MCF 10A (cell line): Measurements from ENCODE around the gene AGAP1. TPM values are rescaled to one million over a fixed set of nuclear protein-coding genes. Genes with fewer than 3 reads are reported as not detected.

ENCODE experiments used
- BruUV-seq: library from RNA; stranded (reverse); fragments of 400-500 nt; replicated peaks from 2 replicates; lab custom pipeline; 2021; lab: Mats Ljungman, UMichigan
- CTCF ChIA-PET: fragments of 300-600 bp; sonication (Branson Sonifier 250); formaldehyde crosslinking; extraction: SDS; loops from one replicate; lab custom pipeline; 2021; ENCODE audit warnings: antibody characterized with exemption, inconsistent platforms; lab: Yijun Ruan, JAX
- POLR2A ChIA-PET: fragments of 300-600, 350-650 bp; sonication (Branson Sonifier 250); formaldehyde crosslinking; extraction: SDS; loops from one replicate; lab custom pipeline; 2020; ENCODE audit warnings: antibody characterized with exemption, inconsistent platforms; lab: Yijun Ruan, JAX
- DNase-seq: peaks from one replicate; pipeline ENCODE4 v3.0.0-alpha.2; 2018; ENCODE audit not compliant: unreplicated experiment
- H3K27ac Mint-ChIP-seq: one replicate; pipeline ENCODE4 v1.8.0; 2022; ENCODE audit warnings: mild to moderate bottlenecking, low read depth, mixed read lengths; ENCODE audit not compliant: unreplicated experiment
- H3K27me3 Mint-ChIP-seq: one replicate; pipeline ENCODE4 v1.8.0; 2022; ENCODE audit warnings: mixed read lengths; ENCODE audit not compliant: insufficient read depth, unreplicated experiment
- H3K36me3 Mint-ChIP-seq: one replicate; pipeline ENCODE4 v1.8.0; 2022; ENCODE audit warnings: mild to moderate bottlenecking, moderate library complexity, mixed read lengths; ENCODE audit not compliant: insufficient read depth, unreplicated experiment
- H3K4me1 Mint-ChIP-seq: one replicate; pipeline ENCODE4 v1.8.0; 2022; ENCODE audit warnings: mixed read lengths; ENCODE audit not compliant: insufficient read depth, unreplicated experiment
- H3K4me3 Mint-ChIP-seq: one replicate; pipeline ENCODE4 v1.8.0; 2022; ENCODE audit warnings: mild to moderate bottlenecking, moderate library complexity, mixed read lengths; ENCODE audit not compliant: unreplicated experiment
- H3K9me3 Mint-ChIP-seq: one replicate; pipeline ENCODE4 v1.8.0; 2022; ENCODE audit warnings: mixed read lengths; ENCODE audit not compliant: unreplicated experiment
- intact Hi-C: fragments of 100-400 bp; cut with micrococcal nuclease; formaldehyde crosslinking; loops from 2 replicates; pipeline ENCODE4 v1.14.1; 2022
- total RNA-seq: library from RNA; stranded (reverse); gene quantifications from 2 replicates; pipeline ENCODE4 v1.2.3, GENCODE V29; 2022
- TF ChIP-seq, protein P1 (sequence below): fragments of 200-600 bp; IDR thresholded peaks from one replicate; pipeline ENCODE4 v1.8.0; 2022; ENCODE audit warnings: antibody characterized with exemption, mild to moderate bottlenecking; ENCODE audit not compliant: unreplicated experiment

AGAP1 gene
- total RNA-seq, 1 experiment from 2014 or later: 41.3 TPM

DNA sequence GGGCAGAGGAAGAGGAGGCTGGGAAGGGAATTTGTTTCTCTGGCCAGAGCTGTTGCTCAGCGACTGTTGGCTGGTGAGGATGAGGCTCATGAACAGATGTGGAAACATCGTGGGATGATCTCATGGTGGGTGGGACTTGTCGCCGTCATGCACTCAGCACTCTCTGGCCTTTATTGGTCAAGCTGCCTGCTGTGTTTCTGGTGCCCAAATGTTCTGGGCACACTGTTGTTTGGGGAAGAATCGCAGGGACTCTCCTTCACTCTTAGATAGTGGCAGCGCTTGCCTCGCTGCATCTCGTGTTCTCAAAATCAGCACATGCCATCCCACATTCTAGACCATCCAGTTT is 145.6 kb downstream of the AGAP1 start:
- no peaks in the 10 kb centered on the region for H3K9me3 Mint-ChIP-seq
- peaks cover 10% of the 10 kb centered on the region for H3K4me1 Mint-ChIP-seq
- no peaks in the 10 kb centered on the region for H3K27me3 Mint-ChIP-seq
- TF ChIP-seq, protein P1, sequence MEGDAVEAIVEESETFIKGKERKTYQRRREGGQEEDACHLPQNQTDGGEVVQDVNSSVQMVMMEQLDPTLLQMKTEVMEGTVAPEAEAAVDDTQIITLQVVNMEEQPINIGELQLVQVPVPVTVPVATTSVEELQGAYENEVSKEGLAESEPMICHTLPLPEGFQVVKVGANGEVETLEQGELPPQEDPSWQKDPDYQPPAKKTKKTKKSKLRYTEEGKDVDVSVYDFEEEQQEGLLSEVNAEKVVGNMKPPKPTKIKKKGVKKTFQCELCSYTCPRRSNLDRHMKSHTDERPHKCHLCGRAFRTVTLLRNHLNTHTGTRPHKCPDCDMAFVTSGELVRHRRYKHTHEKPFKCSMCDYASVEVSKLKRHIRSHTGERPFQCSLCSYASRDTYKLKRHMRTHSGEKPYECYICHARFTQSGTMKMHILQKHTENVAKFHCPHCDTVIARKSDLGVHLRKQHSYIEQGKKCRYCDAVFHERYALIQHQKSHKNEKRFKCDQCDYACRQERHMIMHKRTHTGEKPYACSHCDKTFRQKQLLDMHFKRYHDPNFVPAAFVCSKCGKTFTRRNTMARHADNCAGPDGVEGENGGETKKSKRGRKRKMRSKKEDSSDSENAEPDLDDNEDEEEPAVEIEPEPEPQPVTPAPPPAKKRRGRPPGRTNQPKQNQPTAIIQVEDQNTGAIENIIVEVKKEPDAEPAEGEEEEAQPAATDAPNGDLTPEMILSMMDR: no peak
- peaks cover 15% of the 10 kb centered on the region for H3K36me3 Mint-ChIP-seq
- no peak overlapping the region for H3K27ac Mint-ChIP-seq
- intact Hi-C loops: no loop called here
- ChIA-PET CTCF (interaction anchor here (0.5 to 2.2 kb wide), 5 partner anchors 14 to 1871 kb away, joined by 3 to 8 read pairs (median 5); no protein-coding TSS in a partner anchor), POLR2A (no interaction called here)
- BruUV-seq: no TSS peak
- DNase-seq: peak; percentile 47
- no peak overlapping the region for H3K4me3 Mint-ChIP-seq

DNA sequence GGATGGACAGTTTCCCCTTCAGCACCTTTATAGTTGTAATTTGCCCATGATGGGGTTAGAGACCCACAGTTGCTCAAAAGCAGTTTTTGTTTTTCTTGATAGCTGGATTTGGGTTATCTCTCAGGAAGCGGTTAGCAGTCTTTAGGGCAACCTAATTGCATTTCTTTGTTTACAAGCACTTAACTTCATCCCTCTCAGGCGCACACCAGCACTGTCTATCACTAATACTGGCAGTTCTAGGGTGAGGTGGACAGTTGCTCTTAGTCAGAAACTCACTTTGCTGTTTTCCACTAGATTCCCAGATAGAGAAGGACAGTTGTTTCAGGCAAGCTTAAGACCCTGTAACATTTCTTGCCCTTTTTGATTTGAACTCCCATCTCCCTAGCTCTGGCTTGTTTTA is 146.0 kb downstream of the AGAP1 start:
- H3K4me3 Mint-ChIP-seq: no peak overlapping the region
- DNase-seq: no peak
- CTCF ChIA-PET: interaction anchor here (1.0 to 1.4 kb wide), 2 partner anchors 22 to 106 kb away, joined by 3 to 7 read pairs; no protein-coding TSS in a partner anchor

DNA sequence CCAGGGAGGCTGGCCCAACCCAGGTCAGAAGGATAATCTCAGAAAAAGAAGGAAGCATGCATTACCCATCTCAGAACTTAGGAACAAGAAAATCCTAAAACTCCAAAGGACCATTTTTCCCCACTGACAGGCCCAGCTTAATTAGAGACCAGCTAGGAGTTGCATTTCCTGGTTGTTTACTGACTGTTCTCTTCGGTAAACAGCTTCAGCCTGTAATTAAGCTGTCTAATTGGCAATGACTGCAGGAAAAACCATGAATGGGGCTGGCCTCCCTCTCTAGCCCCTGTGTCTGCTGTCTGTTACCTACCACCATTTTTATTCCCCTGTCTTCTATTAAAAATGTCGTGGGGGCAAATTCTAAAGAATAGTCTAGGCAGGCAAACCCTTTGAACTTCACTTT is 146.5 kb downstream of the AGAP1 start:
- ChIA-PET POLR2A (no interaction called here), CTCF (interaction anchor here (1.0 to 1.4 kb wide), 2 partner anchors 23 to 106 kb away, joined by 3 to 7 read pairs; no protein-coding TSS in a partner anchor)
- TF ChIP-seq, protein P1: no peak
- no peak for DNase-seq
- no peaks in the 10 kb centered on the region for H3K27me3 Mint-ChIP-seq
- intact Hi-C loops: no loop called here
- BruUV-seq: no TSS peak
- H3K36me3 Mint-ChIP-seq: peaks cover 15% of the 10 kb centered on the region
- peak overlapping the region; percentile 11 for H3K27ac Mint-ChIP-seq
- peaks cover 10% of the 10 kb centered on the region for H3K4me1 Mint-ChIP-seq
- H3K9me3 Mint-ChIP-seq: no peaks in the 10 kb centered on the region
- no peak overlapping the region for H3K4me3 Mint-ChIP-seq

More for the DNA sequence above, 146.0 kb downstream of the AGAP1 start:
- Mint-ChIP-seq H3K9me3 (no peaks in the 10 kb centered on the region), H3K4me1 (peaks cover 10% of the 10 kb centered on the region), H3K27me3 (no peaks in the 10 kb centered on the region), H3K36me3 (peaks cover 15% of the 10 kb centered on the region), H3K27ac (no peak overlapping the region)
- intact Hi-C loops: no loop called here
- TF ChIP-seq, protein P1: no peak
- POLR2A ChIA-PET: no interaction called here
- no TSS peak for BruUV-seq

DNA sequence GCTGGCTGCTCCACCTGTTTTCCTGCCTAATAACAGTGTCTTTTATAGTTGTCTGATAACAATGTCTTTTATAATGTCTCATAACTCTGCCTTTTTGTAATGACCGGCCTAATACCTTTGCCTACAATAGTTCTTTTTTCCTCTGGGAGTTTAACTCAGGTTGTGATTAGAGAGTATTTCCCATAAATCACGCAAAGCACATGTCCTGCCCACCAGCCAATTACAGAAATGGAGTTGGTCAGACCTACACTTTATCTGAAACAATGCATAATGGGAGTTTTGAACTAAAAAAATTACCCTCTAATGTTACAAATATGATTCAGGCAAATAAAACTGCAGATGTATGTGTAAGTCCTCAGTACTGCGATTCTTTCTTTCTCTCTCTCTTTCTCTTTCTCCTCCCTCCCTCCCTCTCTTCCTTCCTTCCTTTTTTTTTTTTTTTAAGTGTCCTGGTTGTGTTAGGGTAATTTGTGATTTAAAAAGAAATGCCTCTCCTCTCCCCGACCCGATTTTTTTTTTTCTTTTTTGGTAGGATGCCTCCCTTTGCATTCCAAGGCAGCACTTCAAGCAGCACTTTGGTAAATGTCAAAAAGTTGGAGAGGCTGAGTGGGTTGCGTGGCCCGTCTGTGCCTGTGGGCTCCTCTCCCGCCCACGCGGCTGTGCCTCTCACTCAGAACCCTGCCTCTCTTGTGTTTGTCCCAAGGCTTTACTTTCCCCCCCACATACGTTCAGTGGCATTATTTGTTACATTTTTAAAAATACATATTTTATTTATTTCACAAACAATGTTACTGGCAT is 147.3 kb downstream of the AGAP1 start:
- CTCF ChIA-PET: no interaction called here
- H3K4me3 Mint-ChIP-seq: no peak overlapping the region

More for the DNA sequence above, 147.3 kb downstream of the AGAP1 start:
- H3K9me3 Mint-ChIP-seq: no peaks in the 10 kb centered on the region
- POLR2A ChIA-PET: no interaction called here
- H3K4me1 Mint-ChIP-seq: peaks cover 10% of the 10 kb centered on the region
- DNase-seq: no peak
- no peaks in the 10 kb centered on the region for H3K27me3 Mint-ChIP-seq
- intact Hi-C loops: no loop called here
- H3K36me3 Mint-ChIP-seq: peaks cover 15% of the 10 kb centered on the region
- BruUV-seq: no TSS peak
- H3K27ac Mint-ChIP-seq: peak overlapping the region; percentile 11
- TF ChIP-seq, protein P1: no peak
